HepG2 (cell line): ENCODE results near the gene MISP3. TPM values are rescaled to one million over a fixed set of nuclear protein-coding genes. Genes with fewer than 3 reads are reported as not detected.

Experiments used
- CENPT ChIP-seq: sonication (generic); formaldehyde crosslinking; IDR thresholded peaks from 2 replicates; pipeline ENCODE4 v1.8.0; 2022; ENCODE audit warnings: low read depth, mild to moderate bottlenecking, moderate library complexity, missing genetic modification reagents
- ELF3 ChIP-seq: IDR thresholded peaks from 2 replicates; pipeline ENCODE4 v1.6.1; 2016; ENCODE audit warnings: missing genetic modification reagents, missing compliant biosample characterization
- EP300 ChIP-seq, 3 experiments: sonication (generic) in 1 of 3; formaldehyde crosslinking in 1 of 3; IDR thresholded peaks; 2 replicates each; pipeline versions ENCODE4 v1.5.1 to v1.6.1; 2011 to 2020; ENCODE audit warnings: low read depth in 2 of 3, low read length in 2 of 3, borderline replicate concordance in 1 of 3, improper control_type of control experiment in 1 of 3, mild to moderate bottlenecking in 1 of 3, missing genetic modification reagents in 1 of 3, moderate library complexity in 1 of 3
- GATA4 ChIP-seq: sonication (generic); IDR thresholded peaks from 2 replicates; pipeline ENCODE4 v1.6.1; 2016; ENCODE audit warnings: antibody characterized with exemption, low read depth, borderline replicate concordance
- GLI4 ChIP-seq: sonication (generic); formaldehyde crosslinking; IDR thresholded peaks from 2 replicates; pipeline ENCODE4 v1.5.1; 2020; ENCODE audit warnings: missing genetic modification reagents, mild to moderate bottlenecking, moderate library complexity, borderline replicate concordance
- MTA1 ChIP-seq: sonication (generic); formaldehyde crosslinking; IDR thresholded peaks from 2 replicates; pipeline ENCODE4 v1.4.0; 2020; ENCODE audit warnings: missing genetic modification reagents, mild to moderate bottlenecking, borderline replicate concordance
- MYNN ChIP-seq: sonication (generic); formaldehyde crosslinking; IDR thresholded peaks from 2 replicates; pipeline ENCODE4 v1.4.0; 2020; ENCODE audit warnings: mild to moderate bottlenecking, low read depth, missing genetic modification reagents
- PRPF4 ChIP-seq: fragments of 200-400 bp; formaldehyde crosslinking; IDR thresholded peaks from 2 replicates; pipeline ENCODE4 v1.6.1; 2016; ENCODE audit warnings: low read length, low read depth; ENCODE audit not compliant: poor library complexity, severe bottlenecking
- SNAPC2 ChIP-seq: sonication (generic); formaldehyde crosslinking; IDR thresholded peaks from 2 replicates; pipeline ENCODE4 v1.8.1; 2022; ENCODE audit warnings: mild to moderate bottlenecking, missing genetic modification reagents
- SP1 ChIP-seq, 2 experiments: fragments of 450-650 bp in 1 of 2; sonication (generic) in 1 of 2; formaldehyde crosslinking in 1 of 2; IDR thresholded peaks; 2 replicates each; pipeline versions ENCODE4 v1.4.0 to v1.6.1; 2016 to 2020; ENCODE audit warnings: missing genetic modification reagents in 1 of 2
- TSC22D2 ChIP-seq: sonication (generic); formaldehyde crosslinking; IDR thresholded peaks from 2 replicates; pipeline ENCODE4 v1.5.1; 2020; ENCODE audit warnings: missing genetic modification reagents, mild to moderate bottlenecking, borderline replicate concordance
- ZBTB38 ChIP-seq: sonication (generic); formaldehyde crosslinking; IDR thresholded peaks from 2 replicates; pipeline ENCODE4 v1.5.1; 2020; ENCODE audit warnings: mild to moderate bottlenecking, missing genetic modification reagents
- ZNF138 ChIP-seq: sonication (generic); formaldehyde crosslinking; IDR thresholded peaks from 2 replicates; pipeline ENCODE4 v1.5.0; 2020; ENCODE audit warnings: mild to moderate bottlenecking, low read depth, missing genetic modification reagents
- ZNF292 ChIP-seq: sonication (generic); formaldehyde crosslinking; IDR thresholded peaks from 2 replicates; pipeline ENCODE4 v1.8.1; 2022; ENCODE audit warnings: mild to moderate bottlenecking, low read depth, missing genetic modification reagents, borderline replicate concordance
- ZNF296 ChIP-seq: sonication (generic); formaldehyde crosslinking; conservative IDR thresholded peaks from 2 replicates; pipeline ENCODE4 v1.5.0; 2020; ENCODE audit warnings: mild to moderate bottlenecking, missing genetic modification reagents
- ZNF563 ChIP-seq: sonication (generic); formaldehyde crosslinking; IDR thresholded peaks from 2 replicates; pipeline ENCODE4 v1.8.0; 2022; ENCODE audit warnings: mild to moderate bottlenecking, moderate library complexity, missing genetic modification reagents
- ZNF564 ChIP-seq: sonication (generic); formaldehyde crosslinking; IDR thresholded peaks from 2 replicates; pipeline ENCODE4 v1.8.1; 2023; ENCODE audit warnings: mild to moderate bottlenecking, missing genetic modification reagents
- ZNF83 ChIP-seq: sonication (generic); formaldehyde crosslinking; IDR thresholded peaks from 2 replicates; pipeline ENCODE4 v1.4.0; 2020; ENCODE audit warnings: missing genetic modification reagents, mild to moderate bottlenecking, borderline replicate concordance
- polyA plus RNA-seq, 8 experiments: library from polyadenylated mRNA; depleted of rRNA in 3 of 8; stranded (reverse) in 7 of 8; unstranded in 1 of 8; fragments of >200 nt; fragmentation: Illumina TruSeq in 4 of 8; extraction: Trizol in 4 of 8; gene quantifications; 2 replicates each; pipeline versions ENCODE4 v1.2.1 to v1.2.3, GENCODE V29; 2011 to 2016; ENCODE audit warnings: low read depth in 4 of 8, missing spikeins in 1 of 8, mixed read lengths in 1 of 8; ENCODE audit not compliant: insufficient read depth in 1 of 8
- total RNA-seq, 5 experiments: library from RNA; depleted of rRNA; stranded (reverse); fragments of >200 nt; fragmentation: Illumina TruSeq; extraction: Trizol; gene quantifications; 2 replicates each; pipeline ENCODE4 v1.2.3, GENCODE V29; 2016; ENCODE audit warnings: low read depth in 1 of 5
- TF ChIP-seq, protein P1 (sequence below): IDR thresholded peaks from 2 replicates; pipeline ENCODE4 v1.6.1; 2016; ENCODE audit warnings: low read depth, control low read depth
- TF ChIP-seq, protein P2 (sequence below): sonication (generic); formaldehyde crosslinking; IDR thresholded peaks from 2 replicates; pipeline ENCODE4 v1.4.0; 2020; ENCODE audit warnings: missing genetic modification reagents; ENCODE audit errors: not compliant biosample characterization
- TF ChIP-seq, protein P3 (sequence below): sonication (generic); formaldehyde crosslinking; IDR thresholded peaks from 2 replicates; pipeline ENCODE4 v1.8.1; 2023; ENCODE audit warnings: mild to moderate bottlenecking, missing genetic modification reagents
- TF ChIP-seq, protein P4 (sequence below): sonication (generic); formaldehyde crosslinking; IDR thresholded peaks from 2 replicates; pipeline ENCODE4 v1.4.0; 2020; ENCODE audit warnings: mild to moderate bottlenecking, missing genetic modification reagents

MISP3 gene
- total and polyA plus RNA-seq, 2 of the 13 experiments (the other 11 are each of a cell fraction or from before 2014, with no cell fraction given), result 2.5 to 5.4 TPM

DNA sequence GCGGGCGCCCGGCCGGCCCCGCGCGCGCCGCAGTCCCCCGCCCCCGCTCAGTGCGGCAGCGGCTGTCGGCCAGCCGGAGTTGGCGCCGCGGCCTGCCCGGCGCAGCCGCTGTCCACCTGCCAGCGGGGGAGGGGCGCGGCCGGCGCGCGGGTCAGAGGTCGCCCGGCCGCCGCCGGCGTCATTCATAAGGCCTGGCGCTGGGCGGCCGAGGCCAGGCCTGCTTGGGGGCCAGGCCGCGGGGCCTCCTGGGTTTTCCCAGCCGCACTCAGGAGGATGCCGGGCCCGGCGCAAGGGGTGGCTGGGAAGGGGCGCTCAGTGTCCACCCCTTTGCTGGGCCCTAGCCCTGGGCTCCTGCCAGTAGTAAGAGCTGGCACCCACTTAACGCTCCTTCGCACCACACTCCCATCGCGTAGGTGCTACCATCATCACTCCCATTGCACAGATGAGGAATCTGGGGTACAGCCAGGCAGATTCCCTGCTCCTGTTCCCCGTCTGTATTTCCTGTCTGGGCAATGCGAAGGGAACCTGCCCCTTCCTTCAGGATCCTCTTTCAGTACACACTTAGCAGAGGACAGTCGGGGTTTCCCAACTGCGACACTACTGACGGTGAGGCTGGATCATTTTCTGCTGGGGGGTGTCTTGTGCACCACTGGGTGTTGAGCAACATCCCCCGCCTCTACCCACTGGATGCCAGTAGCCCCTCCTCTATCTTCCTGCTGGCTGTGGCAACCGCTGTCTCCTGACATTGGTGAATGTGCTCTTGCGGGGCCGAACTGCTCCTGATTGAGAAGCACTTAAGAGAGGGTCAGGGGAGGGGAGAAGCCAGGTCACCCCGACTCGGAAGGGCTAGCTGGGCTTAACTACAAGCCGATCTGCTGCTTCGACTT lies 45.8 kb downstream of the MISP3 start (continued):
- TF ChIP-seq MTA1 (CRISPR knock-in tag), result peak; percentile 27; the same call in 1 of the 2 replicates
- TF ChIP-seq ZNF292 (CRISPR knock-in tag), result no peak
- TF ChIP-seq SNAPC2 (CRISPR knock-in tag), result no peak
- peak; percentile 37; the same call in 1 of the 2 replicates for TF ChIP-seq ZBTB38 (CRISPR knock-in tag)
- TF ChIP-seq, protein P1, sequence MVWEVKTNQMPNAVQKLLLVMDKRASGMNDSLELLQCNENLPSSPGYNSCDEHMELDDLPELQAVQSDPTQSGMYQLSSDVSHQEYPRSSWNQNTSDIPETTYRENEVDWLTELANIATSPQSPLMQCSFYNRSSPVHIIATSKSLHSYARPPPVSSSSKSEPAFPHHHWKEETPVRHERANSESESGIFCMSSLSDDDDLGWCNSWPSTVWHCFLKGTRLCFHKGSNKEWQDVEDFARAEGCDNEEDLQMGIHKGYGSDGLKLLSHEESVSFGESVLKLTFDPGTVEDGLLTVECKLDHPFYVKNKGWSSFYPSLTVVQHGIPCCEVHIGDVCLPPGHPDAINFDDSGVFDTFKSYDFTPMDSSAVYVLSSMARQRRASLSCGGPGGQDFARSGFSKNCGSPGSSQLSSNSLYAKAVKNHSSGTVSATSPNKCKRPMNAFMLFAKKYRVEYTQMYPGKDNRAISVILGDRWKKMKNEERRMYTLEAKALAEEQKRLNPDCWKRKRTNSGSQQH (CRISPR knock-in tag), result peak; percentile 27; the same call in 1 of the 2 replicates
- TF ChIP-seq TSC22D2 (CRISPR knock-in tag), result no peak
- no peak for TF ChIP-seq MYNN (CRISPR knock-in tag)
- TF ChIP-seq GATA4, result 0 out of 2 replicates have a peak, but pooled peaks have one; percentile 14
- TF ChIP-seq, protein P2, sequence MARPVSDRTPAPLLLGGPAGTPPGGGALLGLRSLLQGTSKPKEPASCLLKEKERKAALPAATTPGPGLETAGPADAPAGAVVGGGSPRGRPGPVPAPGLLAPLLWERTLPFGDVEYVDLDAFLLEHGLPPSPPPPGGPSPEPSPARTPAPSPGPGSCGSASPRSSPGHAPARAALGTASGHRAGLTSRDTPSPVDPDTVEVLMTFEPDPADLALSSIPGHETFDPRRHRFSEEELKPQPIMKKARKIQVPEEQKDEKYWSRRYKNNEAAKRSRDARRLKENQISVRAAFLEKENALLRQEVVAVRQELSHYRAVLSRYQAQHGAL (CRISPR knock-in tag), result no peak
- no peak for TF ChIP-seq ELF3 (CRISPR knock-in tag)
- no peak for TF ChIP-seq PRPF4
- TF ChIP-seq GLI4, result peak; percentile 39; the same call in 1 of the 2 replicates
- TF ChIP-seq ZNF83 (CRISPR knock-in tag), result no peak
- TF ChIP-seq, protein P3, sequence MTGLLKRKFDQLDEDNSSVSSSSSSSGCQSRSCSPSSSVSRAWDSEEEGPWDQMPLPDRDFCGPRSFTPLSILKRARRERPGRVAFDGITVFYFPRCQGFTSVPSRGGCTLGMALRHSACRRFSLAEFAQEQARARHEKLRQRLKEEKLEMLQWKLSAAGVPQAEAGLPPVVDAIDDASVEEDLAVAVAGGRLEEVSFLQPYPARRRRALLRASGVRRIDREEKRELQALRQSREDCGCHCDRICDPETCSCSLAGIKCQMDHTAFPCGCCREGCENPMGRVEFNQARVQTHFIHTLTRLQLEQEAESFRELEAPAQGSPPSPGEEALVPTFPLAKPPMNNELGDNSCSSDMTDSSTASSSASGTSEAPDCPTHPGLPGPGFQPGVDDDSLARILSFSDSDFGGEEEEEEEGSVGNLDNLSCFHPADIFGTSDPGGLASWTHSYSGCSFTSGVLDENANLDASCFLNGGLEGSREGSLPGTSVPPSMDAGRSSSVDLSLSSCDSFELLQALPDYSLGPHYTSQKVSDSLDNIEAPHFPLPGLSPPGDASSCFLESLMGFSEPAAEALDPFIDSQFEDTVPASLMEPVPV, result 0 out of 2 replicates have a peak, but pooled peaks have one; percentile 25
- TF ChIP-seq ZNF138, result peak; percentile 48; the same call in 1 of the 2 replicates
- TF ChIP-seq, protein P4, sequence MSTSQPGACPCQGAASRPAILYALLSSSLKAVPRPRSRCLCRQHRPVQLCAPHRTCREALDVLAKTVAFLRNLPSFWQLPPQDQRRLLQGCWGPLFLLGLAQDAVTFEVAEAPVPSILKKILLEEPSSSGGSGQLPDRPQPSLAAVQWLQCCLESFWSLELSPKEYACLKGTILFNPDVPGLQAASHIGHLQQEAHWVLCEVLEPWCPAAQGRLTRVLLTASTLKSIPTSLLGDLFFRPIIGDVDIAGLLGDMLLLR, result no peak
- TF ChIP-seq SP1 (IDR thresholded peaks at IDR 0.05), result no peak
- no peak; the same call in 1 of the 2 replicates for TF ChIP-seq SP1 (CRISPR knock-in tag; IDR thresholded peaks at IDR 0.05)
- no peak for TF ChIP-seq ZNF564 (CRISPR knock-in tag)
- TF ChIP-seq ZNF296 (CRISPR knock-in tag), result no peak
- no peak for TF ChIP-seq CENPT (CRISPR knock-in tag)
- no peak for TF ChIP-seq EP300 (IDR thresholded peaks at IDR 0.05; ENCODE audit: low read depth in 2 of 2, low read length in 2 of 2)
- no peak for TF ChIP-seq EP300 (CRISPR knock-in tag; IDR thresholded peaks at IDR 0.05; ENCODE audit: borderline replicate concordance)
- peak; percentile 51; the same call in 1 of the 2 replicates for TF ChIP-seq ZNF563
